Liver (tissue), 3 donors: ENCODE data around the gene CFAP77.

Experiments
- CTCF ChIP-seq: fragments of 150-350 bp; IDR thresholded peaks from 2 replicates; pipeline ENCODE4 v1.5.1; 2017; ENCODE audit warnings: improper control_type of control experiment, low read depth, low read length; ENCODE audit not compliant: missing input control
- FOXA1 ChIP-seq: IDR thresholded peaks from 2 replicates; pipeline ENCODE4 v1.6.1; 2016; ENCODE audit warnings: antibody characterized with exemption
- HNF4A ChIP-seq, 2 donors: conservative IDR thresholded peaks; 2 replicates each; pipeline ENCODE4 v1.6.1; 2016; ENCODE audit warnings: antibody characterized with exemption in 2 of 2, mild to moderate bottlenecking in 2 of 2
- JUND ChIP-seq, 2 donors: IDR thresholded peaks; 2 replicates each; pipeline ENCODE4 v1.6.1; 2016; ENCODE audit warnings: antibody characterized with exemption in 2 of 2
- MAX ChIP-seq: IDR thresholded peaks from 2 replicates; pipeline ENCODE4 v1.6.1; 2016; ENCODE audit warnings: antibody characterized with exemption
- RAD21 ChIP-seq, 2 donors: IDR thresholded peaks; 2 replicates each; pipeline ENCODE4 v1.6.1; 2016; ENCODE audit warnings: antibody characterized with exemption in 2 of 2, mild to moderate bottlenecking in 2 of 2
- REST ChIP-seq: IDR thresholded peaks from 2 replicates; pipeline ENCODE4 v1.6.1; 2016; ENCODE audit warnings: antibody characterized with exemption, mild to moderate bottlenecking
- RXRA ChIP-seq, 2 donors: IDR thresholded peaks; 2 replicates each; pipeline ENCODE4 v1.6.1; 2017 to 2018; ENCODE audit warnings: antibody characterized with exemption in 2 of 2, mild to moderate bottlenecking in 1 of 2
- SP1 ChIP-seq: IDR thresholded peaks from 2 replicates; pipeline ENCODE4 v1.6.1; 2018; ENCODE audit warnings: antibody characterized with exemption, mild to moderate bottlenecking
- TAF1 ChIP-seq: conservative IDR thresholded peaks from 2 replicates; pipeline ENCODE4 v1.6.1; 2016; ENCODE audit warnings: antibody characterized with exemption, mild to moderate bottlenecking
- YY1 ChIP-seq: IDR thresholded peaks from 2 replicates; pipeline ENCODE4 v1.6.1; 2016; ENCODE audit warnings: antibody characterized with exemption, mild to moderate bottlenecking
- TF ChIP-seq, protein P1 (sequence below): IDR thresholded peaks from 2 replicates; pipeline ENCODE4 v1.6.1; 2016; ENCODE audit warnings: antibody characterized with exemption
- TF ChIP-seq, protein P2 (sequence below): IDR thresholded peaks from 2 replicates; pipeline ENCODE4 v1.6.1; 2016; ENCODE audit warnings: antibody characterized with exemption
- donor health status: healthy.
- donor health status: healthy.

DNA sequence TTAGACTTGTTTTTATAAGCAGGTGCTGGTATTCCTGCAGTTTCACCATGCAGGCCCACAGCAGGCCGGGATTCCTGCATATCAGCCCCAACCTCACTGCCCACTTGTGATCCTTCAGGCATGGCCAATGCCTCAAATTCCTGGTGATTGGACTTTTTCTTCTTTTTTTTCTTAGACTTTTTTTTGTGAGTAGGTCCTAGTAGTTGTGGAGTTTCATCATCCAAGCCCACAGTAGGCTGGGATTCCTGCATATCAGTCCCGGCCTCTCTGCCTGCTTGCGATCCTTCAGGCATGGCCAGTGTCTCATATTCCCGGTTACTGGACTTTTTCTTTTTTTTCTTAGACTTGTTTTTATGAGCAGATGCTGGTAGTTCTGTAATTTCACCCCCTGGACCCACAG is 8.2 kb upstream of the CFAP77 start:
- no peak for TF ChIP-seq RAD21 (IDR thresholded peaks at IDR 0.05)
- TF ChIP-seq CTCF: no peak
- TF ChIP-seq YY1: no peak
- no peak for TF ChIP-seq REST
- no peak for TF ChIP-seq MAX
- TF ChIP-seq, protein P1, sequence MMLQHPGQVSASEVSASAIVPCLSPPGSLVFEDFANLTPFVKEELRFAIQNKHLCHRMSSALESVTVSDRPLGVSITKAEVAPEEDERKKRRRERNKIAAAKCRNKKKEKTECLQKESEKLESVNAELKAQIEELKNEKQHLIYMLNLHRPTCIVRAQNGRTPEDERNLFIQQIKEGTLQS: no peak
- TF ChIP-seq SP1: no peak
- TF ChIP-seq RXRA (IDR thresholded peaks at IDR 0.05): no peak
- TF ChIP-seq TAF1: no peak
- TF ChIP-seq JUND (IDR thresholded peaks at IDR 0.05): no peak
- no peak for TF ChIP-seq FOXA1
- no peak for TF ChIP-seq HNF4A (conservative IDR thresholded peaks at IDR 0.05)
- TF ChIP-seq, protein P2, sequence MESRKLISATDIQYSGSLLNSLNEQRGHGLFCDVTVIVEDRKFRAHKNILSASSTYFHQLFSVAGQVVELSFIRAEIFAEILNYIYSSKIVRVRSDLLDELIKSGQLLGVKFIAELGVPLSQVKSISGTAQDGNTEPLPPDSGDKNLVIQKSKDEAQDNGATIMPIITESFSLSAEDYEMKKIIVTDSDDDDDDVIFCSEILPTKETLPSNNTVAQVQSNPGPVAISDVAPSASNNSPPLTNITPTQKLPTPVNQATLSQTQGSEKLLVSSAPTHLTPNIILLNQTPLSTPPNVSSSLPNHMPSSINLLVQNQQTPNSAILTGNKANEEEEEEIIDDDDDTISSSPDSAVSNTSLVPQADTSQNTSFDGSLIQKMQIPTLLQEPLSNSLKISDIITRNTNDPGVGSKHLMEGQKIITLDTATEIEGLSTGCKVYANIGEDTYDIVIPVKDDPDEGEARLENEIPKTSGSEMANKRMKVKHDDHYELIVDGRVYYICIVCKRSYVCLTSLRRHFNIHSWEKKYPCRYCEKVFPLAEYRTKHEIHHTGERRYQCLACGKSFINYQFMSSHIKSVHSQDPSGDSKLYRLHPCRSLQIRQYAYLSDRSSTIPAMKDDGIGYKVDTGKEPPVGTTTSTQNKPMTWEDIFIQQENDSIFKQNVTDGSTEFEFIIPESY: no peak
